Astrocyte of the hippocampus (primary cell): ENCODE measurements around the gene MEX3A.
"Not testable (repeated sequence)": the region's sequence is repeated elsewhere in the genome, so short reads cannot be mapped to it uniquely, and the experiment has no call there.

ENCODE experiments used
- DNase-seq: peaks from one replicate; pipeline ENCODE4 v3.0.0; 2011; ENCODE audit warnings: low read depth, low spot score

MEX3A gene

GRCh38 chr1:156056326-156056849, 25.9 kb downstream of the MEX3A start:
- no peak for DNase-seq

GRCh38 chr1:156055281-156056048, 26.8 kb downstream of the MEX3A start:
- no peak for DNase-seq

DNA sequence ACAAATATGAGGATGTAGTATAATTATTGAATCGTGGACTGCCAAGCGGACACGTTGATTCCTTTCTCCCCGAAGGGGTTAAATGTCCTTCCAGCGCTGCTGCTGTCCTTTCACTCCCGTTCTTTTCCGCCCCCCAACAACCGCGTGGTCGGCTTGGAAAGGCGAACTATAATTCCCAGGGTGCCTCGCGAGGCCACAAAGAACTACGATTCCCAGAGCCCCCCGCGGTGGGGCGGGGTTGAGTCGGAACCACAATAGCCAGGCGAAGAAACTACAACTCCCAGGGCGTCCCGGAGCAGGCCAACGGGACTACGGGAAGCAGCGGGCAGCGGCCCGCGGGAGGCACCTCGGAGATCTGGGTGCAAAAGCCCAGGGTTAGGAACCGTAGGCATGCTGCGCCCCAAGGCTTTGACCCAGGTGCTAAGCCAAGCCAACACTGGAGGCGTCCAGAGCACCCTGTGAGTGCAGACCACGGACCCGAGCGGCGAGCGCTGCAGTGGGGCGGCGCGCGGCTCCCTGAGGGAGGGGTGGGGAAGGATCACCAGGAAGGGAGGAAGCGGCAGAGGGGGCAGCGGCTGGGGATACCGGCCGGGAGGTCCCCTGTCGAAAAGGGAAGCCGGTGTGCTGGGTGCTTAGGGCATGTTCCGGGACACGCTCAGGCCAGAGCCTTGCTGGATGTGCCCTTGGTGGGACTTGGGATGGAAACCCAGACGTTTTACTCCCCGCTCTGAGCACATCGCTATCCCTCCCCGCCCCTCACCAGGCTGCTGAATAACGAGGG, 27.6 kb downstream of the MEX3A start, which contains the start of gene LAMTOR2:
Gene LAMTOR2, plus strand, starts transcription at position 283 of the 781 bp plus-strand sequence. Its CDS starts 108 bp downstream, at position 391.
- DNase-seq: peak; percentile 99

GRCh38 chr1:156053768-156054499, 28.3 kb downstream of the MEX3A start, which contains the start of gene UBQLN4:
Gene UBQLN4, minus strand, starts transcription at chr1:156053798. Its CDS starts 97 bp downstream, at chr1:156053701.
- DNase-seq: peak; percentile 95

- DNase-seq: peak; percentile 78
Measured at GRCh38 chr1:156052862-156053767, 29.1 kb downstream of the MEX3A start.

- DNase-seq: no peak
Measured at GRCh38 chr1:156051011-156051725, 31.1 kb downstream of the MEX3A start.

GRCh38 chr1:156050376-156050775, 31.9 kb downstream of the MEX3A start:
- DNase-seq: no peak

- DNase-seq: no peak
Measured at GRCh38 chr1:156048663-156049258, 33.5 kb downstream of the MEX3A start.

DNA sequence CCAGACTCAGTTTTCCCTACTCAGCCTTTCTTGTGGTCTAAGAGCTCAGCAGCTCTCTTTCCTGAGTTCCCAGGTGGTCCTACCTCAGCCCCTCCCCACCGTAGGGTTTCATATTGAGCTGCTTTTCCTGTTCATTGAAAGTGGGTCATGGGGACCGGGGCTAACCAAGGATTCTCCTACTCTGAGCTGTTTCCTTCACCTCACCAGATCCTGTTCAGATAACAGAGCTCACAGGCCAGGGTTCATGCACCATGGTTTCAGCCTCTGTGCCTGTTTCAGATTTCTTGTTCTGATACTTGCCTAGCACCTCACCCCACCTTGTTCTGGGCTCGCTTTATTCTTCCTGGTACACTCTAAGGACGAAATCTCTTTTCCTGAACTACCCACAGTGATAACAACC, 37.2 kb downstream of the MEX3A start:
- DNase-seq: no peak

- DNase-seq: no peak
Measured at GRCh38 chr1:156042828-156043227, 39.4 kb downstream of the MEX3A start.

DNA sequence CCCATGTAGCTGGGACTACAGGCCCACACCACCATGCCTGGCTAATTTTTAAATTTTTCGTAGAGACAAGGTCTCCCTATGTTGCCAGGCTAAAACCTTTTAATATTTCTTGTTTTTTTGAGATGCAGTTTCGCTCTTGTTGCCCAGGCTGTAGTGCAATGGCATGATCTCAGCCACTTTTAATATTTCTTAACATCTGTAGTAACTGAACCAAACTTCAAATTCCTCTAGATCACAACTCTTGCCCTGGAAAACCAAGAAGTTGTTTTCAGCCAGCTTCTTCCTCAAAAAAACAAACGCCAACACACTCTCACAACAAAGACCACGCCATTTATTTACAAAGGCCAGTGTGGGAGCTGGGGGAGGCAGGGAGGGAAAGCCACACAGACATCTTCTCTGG, 47.3 kb downstream of the MEX3A start:
- not testable (repeated sequence) for DNase-seq

DNA sequence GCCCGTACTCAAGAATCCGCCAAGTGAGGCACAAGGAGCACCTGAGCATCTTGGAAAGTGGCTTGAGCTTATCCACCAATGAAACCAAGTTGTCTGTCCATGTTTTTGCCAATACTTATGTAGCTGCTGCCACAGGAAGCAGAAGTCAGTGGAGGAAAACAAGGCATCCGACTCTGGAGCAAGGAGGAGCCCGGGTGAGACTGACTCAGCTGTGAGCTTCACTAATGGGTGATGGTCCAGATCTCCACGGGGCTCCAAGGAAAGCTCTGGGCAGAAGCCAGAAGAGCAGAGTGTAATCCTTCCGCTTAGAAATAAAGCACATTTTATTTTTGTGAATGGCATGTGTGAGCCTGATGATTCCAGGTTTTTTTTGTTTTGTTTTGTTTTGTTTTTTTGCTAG, 49.3 kb downstream of the MEX3A start:
- peak; percentile 39 for DNase-seq

GRCh38 chr1:156026588-156026987, 55.7 kb downstream of the MEX3A start:
- no peak for DNase-seq

GRCh38 chr1:156025876-156026275, 56.4 kb downstream of the MEX3A start:
- DNase-seq: peak; percentile 74

DNA sequence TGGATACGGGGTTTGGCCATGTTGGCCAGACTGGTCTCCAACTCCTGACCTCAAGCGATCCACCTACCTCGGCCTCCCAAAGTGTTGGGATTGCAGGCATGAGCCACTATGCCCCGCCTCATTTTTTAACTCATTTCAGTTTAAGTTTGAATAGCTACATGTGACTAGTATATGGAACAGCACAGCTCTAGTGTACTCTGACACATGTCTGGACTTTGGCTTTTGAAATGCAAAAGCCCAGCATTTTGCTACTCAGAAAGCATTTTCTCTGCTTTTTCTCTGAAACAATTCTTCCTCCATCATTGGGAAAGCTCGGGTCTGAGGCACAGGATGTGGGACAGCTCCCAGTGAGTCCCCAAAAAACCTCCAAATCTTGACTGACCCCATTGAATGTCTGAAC, 57.5 kb downstream of the MEX3A start:
- DNase-seq: no peak
